ENCODE measurements around the gene KRT36.

The KRT36 gene

DNA sequence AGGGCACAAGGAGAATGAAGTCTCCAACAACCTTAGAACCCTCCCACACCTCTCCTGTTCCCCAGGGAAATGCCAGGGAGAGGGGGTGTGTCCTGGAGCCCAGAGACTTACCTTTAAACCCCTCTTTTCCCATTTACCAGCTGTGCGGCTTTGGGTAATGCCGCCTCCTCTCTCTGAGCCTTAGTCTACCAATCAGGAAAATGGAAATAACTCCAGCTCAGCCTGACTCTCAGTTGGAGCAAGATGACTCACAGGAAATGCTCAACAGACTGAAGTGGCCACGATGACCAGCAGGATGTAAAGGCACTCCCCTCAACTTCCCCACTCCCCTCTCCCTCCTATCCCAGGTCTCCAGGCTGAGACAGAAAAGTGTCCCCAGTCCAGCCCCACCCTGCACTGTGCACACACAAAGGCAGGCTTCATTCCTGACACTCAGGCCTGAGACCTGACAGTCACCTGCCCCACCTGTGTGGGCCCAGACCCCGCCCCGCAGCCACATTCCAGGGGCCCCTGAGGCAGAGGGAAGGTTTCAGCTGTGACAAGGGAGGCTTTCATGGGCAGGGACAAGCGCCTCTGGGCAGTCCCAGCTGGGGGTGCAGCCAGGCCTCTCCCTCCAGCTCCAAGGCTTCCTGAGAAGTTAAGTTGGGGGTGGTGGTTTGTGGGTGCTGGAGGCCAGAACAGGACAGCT is 32.0 kb upstream of the KRT36 start:
- no peak for DNase-seq

DNA sequence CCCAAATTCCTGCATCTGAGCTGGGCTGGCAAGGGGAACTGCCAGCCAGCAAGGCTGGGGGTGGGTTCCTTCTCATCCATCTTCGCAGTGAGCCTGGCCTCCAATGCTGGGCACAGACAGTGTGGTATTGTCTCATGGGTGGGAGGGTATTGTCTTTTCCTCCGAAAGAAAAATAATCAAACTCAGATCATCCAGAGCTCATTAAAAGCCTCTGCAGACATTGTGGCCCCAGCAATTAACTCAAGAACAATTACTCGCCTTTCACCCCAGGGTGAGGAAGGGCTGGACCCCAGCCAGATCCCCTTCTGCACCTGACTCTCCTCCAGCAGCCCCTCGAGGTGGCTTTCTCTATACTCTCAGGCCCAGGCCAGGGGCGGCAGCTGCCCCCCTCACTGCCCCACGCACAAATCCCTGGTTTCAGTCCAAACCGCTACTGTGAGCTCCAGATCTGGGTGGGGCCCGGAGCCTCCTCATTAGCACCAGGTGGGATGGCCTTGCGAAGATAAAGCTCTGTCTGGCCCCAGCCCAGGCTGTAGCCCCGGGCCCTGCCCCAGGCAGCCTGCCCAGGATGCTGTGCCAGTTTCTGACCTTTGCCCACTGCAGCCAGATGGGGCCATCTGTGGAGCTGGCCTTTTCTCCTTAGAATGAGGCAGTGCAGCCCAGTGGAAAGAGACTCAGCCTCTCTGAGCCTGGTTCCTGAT is 31.3 kb upstream of the KRT36 start:
- no peak for DNase-seq

DNA sequence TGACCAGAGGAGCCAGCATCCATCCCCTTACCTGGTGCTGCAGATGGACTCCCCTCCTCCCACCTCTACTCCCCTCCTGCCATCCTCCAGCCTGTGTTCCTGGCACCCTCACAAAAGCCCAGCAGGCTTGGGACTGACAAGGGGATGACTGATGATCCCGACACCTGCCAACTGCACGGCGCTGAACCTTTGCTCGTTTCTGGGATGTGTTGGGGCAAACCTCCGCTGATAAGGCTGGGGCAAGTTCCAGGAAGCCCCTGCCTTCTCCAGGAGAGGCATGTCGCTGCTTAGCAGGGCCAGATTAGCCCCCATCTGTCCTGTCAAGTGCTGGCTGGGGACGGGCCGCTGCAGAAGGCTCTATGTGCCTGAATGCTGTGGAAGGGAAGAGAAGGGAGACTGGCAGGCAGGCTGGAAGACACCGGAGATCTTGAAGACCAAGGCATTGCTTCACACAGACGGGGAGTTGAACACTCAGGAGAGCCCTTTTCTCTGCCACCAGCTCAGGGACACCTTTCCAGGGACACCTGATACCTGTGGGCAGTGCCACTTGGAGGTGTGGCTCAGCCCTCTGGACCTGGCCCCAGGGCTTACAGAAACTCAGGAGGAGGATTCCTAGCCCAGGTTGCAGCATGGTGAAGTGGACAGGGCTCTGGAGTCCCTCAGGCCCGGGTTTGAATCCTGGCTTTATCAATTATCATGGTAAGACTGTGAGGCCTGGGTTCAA is 30.0 kb upstream of the KRT36 start:
- no peak for DNase-seq

DNA sequence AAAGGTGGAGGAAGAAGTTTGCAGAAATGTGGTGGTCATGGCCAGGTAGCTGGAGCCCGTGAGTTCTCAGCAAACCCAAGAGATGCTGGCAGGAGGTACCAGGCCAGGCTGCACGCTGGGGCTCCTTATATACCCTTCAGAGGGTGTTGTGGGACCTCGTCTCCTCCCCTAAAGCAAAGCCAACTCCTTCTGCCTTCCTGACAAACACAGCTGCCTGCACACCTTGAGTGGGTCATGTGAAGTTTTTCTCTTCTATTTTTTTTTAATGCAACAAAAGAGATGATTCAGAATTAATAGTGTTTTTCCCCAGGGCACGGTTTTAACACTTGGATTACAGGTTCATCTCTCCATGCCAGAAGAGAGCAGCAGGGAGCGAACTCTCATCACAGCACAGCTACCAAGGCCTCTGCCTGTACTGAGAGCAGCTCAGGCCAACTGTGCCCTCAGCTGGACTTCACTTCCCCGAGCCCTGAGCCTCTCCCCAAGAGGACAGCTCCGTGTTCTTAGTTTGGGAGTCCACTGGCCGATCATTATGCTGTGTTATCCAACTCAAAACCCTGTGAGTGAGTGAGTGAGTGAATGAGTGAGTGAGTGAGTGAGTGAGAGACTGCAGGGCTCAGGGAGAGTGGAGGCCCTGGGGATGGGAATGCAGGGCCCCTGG is 29.2 kb upstream of the KRT36 start, which contains the start of gene KRT15:
Gene KRT15 (minus strand): TSS at position 102 of the 661 bp plus-strand sequence. CDS start 63 bp downstream, at position 39.
- DNase-seq: no peak

DNA sequence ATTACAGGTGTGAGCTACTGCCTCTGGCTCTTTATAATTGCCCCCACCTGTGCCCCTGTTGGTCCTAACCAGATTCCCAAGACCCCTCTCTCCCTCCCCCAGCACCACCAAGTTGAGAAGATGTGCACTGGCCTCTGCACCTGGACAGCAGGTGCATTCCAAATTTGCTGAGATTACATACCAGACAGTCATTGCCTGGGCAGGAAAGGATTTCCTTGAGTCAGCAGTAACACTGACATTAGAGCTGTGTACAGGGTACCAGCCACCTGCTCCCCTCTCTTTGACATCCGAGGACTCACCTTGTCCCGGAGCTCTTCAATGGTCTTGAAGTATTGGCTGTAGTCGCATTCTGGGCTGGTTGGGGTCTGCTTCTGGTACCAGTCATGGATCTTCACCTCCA is 28.3 kb upstream of the KRT36 start:
- DNase-seq: no peak

DNA sequence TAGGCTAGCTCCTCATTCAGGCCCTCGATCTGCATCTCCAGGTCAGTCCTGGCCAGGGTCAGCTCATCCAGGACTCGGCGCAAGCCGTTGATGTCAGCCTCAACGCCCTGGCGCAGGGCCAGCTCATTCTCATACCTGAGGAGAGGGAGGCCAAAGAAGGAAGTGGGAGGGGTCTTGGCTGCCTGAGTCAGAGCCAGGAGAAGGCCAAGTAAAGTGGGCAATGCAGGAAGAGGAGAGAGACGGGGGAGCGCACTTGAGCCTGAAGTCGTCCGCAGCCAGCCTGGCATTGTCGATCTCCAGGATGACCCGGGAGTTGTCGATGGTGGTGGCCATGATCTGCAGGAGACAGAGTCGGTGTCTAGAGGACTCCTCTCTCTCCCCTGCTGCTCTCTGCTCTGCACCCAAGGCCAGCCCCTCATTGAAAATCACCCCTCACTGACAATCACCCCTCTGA is 27.1 kb upstream of the KRT36 start:
- no peak for DNase-seq

DNA sequence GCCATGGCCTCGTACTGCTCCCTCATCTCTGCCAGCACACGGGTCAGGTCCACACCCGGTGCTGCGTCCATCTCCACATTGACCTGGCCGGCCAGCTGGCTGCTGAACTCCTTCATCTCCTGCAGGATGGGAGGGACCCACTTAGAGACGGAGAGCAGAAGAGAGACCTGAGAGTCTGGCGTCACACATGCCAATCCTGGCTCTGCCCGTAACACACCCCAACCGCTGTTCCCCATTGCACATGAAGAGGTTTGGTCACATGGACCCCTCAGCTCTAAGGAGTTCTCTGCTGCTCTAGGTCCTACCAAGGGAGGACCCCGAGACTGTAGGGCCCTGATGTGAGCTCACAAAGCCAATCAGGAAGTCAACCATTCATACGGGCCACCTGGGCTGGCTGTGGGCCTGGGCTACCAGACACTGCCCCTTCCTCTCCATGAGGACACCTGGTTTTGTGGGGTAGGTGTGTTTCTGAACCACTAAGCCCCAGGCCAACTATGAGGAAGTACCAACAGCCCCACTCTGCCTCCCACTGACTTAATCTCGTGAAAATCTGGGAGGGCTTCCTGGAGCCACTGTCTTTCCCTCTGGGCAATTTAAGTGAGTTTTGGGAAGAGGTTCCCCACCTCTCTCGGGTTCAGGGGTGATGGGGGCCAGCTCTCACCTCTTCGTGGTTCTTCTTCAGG is 26.6 kb upstream of the KRT36 start:
- DNase-seq: no peak

DNA sequence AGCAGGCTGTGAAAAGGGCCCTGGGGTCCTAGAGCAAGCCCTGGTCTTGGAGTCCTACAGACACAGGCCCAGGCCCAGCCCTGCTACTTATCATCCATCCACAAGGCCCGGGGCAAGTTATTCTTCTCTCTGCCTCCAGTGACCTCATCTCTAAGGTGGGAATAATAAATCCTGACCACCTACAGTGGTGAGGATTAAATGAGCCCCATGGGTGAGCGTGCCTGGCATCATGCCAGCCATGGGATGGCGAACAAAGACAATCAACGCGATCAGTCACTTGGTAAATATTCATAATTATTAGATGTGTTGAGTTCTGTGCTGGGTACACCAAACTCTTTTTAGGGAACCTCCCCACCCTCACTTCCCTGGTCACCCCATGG is 23.4 kb upstream of the KRT36 start:
- no peak for DNase-seq

DNA sequence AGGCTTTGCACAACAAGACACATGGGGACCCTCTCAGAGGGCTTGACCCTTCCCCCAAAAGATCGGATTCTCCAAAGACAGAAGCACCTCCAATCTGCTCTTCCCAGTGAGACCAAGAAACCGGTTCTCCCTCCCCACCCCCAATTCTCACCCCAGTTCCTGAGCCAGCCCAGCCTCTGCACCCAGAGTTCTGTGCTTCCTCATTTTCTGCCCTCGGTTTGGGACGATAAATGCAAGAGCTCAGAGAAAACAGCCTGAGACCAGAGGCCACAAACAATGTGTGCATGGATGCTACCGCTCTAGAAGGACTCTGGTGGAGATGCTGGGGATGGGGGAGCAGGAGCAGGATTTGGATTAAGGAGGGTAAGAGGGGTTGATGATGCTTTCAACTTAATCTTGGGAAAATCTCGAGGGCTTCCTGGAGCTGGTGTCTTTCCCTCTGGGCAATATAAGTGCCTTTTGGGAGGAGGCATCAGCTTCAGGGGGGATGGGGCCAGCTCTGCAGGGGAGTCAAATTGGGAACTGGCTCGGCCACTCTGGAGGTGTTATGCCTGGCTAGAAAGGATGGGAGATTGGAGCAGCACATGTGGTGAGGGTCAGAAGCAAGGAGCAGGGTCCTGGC is 22.9 kb upstream of the KRT36 start:
- no peak for DNase-seq

DNA sequence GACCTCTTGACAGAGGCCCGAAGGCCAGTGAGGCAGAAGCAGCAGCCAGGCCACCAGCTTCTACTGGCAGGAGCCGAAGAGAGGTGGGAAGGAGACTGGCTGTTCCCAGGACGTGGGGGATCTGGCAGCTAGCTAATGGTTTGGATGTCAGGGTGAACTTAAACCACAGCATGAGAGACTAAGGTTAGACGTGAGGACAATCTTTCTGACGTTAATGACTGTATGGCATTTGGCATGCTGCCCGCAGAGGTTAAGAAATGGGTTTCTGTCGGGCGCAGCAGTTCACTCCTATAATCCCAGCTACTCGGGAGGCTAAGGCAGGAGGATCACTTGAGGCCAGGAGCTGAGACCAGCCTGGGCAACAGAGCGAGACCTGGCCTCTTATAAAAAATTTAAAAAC is 22.0 kb upstream of the KRT36 start:
- DNase-seq: no peak

DNA sequence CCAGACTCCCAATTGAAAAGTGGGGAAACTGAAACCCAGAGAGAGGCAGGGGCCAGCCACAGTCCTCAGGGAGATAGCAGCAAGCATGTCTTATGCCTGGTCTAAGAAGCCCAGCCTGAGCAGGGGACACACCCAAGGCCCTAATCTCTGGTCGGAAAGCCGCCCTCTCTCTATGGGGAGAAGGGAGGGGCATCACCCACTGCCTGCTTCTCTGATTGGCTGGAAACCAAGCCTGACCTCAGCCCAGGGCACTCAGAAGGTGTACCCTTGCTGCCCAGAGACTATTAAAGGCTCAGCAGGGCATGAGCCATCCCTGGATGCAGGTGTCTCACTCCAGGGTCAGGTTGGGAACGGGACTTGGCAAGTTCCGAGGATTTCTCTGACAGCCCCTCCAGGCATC is 21.4 kb upstream of the KRT36 start:
- DNase-seq: no peak

DNA sequence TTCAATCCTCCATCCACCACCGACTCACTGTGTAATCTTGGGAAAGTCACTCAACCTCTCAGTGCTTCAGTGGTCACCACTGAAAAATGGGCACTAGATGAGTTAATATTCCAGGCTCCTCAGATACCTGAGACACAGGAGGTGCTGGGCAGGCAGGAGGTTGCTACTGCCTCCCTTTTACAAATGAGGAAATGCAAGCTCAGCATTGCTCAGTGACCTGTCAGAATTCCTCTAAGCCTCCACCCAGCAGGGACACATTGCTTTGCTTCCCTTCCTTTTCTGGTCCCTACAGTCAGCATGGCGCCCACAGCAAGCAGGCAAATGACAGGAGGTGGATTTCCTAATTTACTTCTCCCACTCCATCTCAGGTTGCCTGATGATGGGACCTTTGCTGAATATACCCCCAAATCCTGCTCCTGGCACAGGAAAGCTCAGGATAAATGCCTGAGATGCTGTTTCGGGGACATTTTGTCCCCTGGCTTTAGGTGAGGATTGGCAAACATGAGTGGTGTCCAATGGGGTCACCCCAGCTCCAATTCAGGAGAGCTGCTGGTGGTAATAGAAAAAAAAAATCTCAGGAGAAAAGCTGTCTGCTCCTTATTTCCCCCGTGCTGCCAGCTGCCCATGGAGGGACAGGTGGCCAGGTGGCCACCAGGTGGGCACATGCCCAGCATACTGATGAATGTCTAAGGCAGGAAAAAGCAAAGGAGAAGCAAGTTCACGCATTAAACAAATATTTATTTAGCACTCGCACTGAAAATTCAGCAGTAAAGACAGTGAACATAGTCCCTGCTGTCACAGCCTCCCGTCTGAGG is 20.7 kb upstream of the KRT36 start:
- no peak for DNase-seq

DNA sequence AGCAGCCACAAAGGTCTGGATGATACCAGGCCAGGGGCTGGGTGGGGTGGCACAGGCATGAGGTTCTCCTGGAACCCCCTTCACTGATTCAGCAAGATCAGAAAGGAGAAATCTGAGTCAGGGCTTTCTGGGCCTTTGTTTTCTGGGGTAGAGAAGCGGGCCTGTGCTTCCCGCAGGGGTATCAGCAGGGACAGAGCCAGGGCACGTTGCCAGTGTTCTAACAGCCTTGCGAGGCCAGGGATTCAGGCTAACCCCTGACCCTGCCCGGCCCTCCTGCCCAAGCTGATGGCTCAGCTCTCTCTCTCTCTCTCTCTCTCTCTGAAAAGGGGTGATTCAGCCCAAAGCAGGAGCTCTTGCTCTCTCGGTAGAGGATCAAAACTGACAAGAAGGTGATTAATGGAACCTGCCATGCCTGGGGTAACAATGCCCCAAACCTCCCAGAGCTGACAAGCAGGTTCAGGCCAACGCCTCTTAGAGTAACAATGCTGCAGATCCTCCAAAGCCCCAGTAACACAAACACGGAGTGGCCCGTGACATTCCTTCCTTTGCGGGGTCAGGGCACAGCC is 17.7 kb upstream of the KRT36 start:
- no peak for DNase-seq

DNA sequence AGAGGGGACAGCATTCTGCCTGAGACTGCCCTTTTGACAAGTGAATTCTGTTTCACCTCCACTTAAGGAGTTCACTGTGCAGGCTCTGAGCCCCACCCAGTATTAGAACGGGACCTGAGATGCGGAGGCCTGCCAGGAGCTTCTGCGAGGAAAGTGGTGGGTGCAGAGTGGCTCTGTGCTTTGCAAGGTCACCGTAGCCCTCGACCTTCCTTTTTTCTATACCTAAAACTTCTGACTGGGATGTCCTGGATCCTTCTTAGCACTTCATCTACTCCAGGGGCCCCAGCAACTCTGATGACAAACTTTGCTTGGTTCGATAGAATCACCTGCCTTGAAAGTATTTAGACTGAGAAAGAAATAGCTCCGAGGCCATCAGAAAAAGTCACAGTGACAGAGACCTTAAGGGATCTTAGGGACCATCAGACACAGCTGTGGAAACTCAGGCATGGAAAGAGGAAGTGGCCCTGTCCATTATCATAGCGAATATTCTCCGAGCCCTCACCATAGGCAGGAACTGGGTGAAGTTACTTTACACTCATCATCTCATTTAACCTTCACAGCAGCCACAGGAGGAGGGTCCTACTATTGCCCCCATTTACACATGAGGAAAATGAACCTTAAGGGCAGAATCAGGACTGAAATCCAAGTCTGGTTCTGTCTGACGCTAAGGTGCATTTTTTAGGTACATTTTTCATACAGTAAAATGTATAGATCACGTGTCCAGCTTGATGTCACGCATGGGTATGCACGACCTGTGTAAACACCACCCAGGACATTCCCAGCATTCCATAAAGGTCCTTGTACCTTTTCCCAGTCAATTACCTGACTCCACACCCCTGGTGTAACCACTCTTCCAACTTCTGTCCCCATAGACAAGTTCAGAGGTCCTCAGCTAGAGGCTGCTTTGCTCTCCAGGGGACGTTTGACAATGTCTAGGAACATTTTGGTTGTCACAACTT is 16.4 kb upstream of the KRT36 start:
- DNase-seq: no peak

DNA sequence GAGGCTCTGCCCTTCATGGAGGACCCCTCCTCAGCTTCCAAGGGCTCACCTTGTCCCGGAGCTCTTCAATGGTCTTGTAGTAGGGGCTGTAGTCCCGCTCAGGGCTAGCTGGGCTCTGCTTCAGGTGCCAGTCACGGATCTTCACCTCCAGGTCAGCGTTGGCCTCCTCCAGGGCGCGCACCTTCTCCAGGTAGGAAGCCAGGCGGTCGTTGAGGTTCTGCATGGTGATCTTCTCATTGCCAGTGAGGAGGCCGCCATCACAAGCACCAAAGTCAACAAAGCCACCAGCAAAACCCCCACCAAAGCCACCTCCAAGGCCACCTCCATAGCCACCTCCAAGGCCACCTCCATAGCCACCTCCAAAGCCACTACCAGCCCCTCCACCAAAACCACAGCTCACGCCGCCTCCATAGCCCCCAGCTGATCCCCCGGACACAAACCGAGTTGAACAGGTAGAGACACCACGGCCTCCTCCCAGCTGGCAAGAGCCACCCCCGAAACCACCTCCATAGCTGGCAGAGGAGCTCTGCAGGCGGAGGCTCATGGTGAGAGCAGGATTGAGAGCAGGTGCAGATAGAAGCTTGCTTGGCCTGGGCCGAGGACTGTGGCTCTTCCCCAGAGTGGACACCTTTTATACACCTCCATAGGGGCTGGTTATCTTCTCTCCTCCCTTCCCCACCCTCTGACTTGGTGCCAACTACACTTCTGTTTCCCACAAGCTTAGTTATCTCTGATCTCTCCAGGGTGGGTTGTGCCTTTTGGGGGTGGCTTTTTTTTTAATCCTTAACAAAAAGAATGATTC is 15.5 kb upstream of the KRT36 start, which contains the start of gene KRT13:
Gene KRT13 (minus strand): TSS at position 606 of the 802 bp plus-strand sequence. CDS start 62 bp downstream, at position 544.
- DNase-seq: no peak

DNA sequence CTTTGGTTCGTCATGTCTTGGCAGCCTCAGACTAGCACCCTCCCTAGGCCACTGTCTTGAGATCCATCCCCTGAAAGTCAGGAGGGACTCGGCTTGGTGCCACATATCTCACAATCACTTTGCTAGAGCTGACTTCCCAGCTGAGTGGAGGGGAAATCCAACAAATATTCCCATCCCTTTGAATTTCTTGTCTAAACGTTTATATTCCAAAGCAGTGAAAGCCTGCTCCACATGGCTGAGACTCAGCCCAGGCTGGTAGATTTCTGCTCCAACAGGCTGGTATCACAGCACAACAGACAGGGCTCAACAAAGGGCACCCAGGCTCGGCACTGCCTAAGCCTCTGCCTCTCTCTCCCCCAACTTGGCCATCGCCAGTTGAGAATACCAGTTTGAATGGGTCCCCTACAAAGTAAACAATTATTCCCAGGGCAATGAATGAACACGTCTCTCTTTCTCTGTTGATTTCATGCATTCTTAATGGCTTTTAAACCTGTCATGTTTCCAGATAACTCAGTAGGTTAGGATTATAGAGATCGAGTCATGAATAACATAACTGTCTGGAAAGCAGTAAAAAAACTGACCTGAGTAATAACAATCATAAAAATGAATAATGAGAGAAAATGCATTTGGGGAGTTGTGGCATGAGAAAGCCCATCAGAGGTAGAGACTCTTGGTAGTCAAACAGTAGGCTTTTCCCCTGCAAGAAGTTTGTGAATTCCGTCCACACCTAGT is 14.7 kb upstream of the KRT36 start:
- DNase-seq: no peak

DNA sequence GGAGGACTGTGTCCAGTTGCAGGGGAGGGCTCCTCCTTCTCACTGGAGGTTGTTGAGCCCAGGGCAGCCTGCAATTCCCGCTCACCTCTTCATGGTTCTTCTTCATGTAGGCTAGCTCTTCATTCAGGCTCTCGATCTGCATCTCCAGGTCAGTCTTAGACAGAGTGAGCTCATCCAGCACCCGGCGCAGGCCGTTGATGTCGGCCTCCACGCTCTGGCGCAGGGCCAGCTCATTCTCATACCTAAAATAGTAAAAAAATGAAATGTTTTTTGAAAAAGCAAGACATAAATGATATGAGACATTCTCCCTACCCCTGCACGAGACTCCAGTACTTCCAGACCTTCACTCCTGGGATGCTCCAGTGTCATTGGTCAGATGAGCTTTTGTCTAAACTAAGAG is 13.5 kb upstream of the KRT36 start:
- DNase-seq: no peak

All from NCI-H1048 (cell line).